GM12875 (cell line): ENCODE data around the gene IGSF21.

Source experiments
- H3K4me3 ChIP-seq: one replicate; pipeline ENCODE4 v1.5.1; 2011; ENCODE audit warnings: low read depth, low read length, control low read depth
- TF ChIP-seq, protein P1 (sequence below): IDR thresholded peaks from 2 replicates; pipeline ENCODE4 v1.5.1; 2011; ENCODE audit warnings: low read depth, mild to moderate bottlenecking, control low read depth, inconsistent platforms, low read length, moderate library complexity, borderline replicate concordance; ENCODE audit not compliant: insufficient read depth

IGSF21 gene

GRCh38 chr1:18197299-18197698 is 89.7 kb downstream of the IGSF21 start:
- H3K4me3 ChIP-seq, result no peak overlapping the region
- TF ChIP-seq, protein P1, sequence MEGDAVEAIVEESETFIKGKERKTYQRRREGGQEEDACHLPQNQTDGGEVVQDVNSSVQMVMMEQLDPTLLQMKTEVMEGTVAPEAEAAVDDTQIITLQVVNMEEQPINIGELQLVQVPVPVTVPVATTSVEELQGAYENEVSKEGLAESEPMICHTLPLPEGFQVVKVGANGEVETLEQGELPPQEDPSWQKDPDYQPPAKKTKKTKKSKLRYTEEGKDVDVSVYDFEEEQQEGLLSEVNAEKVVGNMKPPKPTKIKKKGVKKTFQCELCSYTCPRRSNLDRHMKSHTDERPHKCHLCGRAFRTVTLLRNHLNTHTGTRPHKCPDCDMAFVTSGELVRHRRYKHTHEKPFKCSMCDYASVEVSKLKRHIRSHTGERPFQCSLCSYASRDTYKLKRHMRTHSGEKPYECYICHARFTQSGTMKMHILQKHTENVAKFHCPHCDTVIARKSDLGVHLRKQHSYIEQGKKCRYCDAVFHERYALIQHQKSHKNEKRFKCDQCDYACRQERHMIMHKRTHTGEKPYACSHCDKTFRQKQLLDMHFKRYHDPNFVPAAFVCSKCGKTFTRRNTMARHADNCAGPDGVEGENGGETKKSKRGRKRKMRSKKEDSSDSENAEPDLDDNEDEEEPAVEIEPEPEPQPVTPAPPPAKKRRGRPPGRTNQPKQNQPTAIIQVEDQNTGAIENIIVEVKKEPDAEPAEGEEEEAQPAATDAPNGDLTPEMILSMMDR, result no peak

DNA sequence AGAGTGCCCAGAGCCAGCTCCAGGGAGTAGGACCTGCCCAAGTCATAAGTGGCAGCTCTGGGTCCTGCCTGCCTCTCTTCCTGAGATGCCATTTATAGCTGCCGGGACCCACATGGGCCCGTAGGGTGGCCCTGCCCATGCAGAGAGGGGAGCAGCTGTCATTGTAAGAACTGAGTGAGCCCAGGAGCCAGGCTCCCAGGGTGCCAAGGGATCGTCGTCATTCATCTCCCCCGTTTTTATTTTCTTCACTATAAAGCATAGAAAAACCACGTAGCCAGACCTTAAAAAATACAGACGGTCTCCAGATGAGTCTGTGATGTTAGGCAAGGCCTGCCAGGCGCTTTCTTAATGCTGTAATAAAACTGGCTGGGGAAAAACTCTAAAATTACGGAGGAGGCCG is 90.7 kb downstream of the IGSF21 start:
- H3K4me3 ChIP-seq, result no peak overlapping the region
- TF ChIP-seq, protein P1, result no peak

- H3K4me3 ChIP-seq, result no peak overlapping the region
- TF ChIP-seq, protein P1, result no peak
Observed at GRCh38 chr1:18199462-18199861, 91.9 kb downstream of the IGSF21 start.

DNA sequence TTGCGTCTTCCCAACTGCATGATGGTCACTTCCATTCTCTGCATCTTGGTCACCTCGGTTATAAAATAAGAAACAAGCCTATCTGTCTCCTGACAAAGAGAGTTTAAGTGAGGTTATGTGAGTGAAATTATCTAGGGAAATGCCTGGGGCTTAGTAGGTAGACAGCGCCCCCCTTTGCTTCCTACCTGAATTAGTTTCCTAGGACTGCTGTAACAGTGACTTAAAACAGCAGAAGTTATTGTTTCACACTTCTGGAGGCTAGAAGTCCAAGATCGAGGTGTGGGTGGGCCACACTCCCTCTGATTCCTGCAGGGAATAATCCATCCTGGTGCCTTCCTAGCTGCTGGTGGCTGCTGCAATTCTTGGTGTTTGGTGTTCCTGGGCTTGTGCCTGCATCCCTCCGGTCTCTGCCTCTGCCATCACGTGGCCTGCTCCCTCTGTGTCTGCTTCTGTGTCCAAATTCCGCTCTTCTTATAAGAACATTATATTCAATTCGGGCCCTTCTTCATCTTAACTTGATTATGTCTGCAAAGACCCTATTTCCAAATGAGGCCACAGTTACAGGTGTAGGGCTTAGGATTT is 92.6 kb downstream of the IGSF21 start:
- no peak overlapping the region for H3K4me3 ChIP-seq
- TF ChIP-seq, protein P1, result no peak

- TF ChIP-seq, protein P1, result no peak
- no peak overlapping the region for H3K4me3 ChIP-seq
Observed at GRCh38 chr1:18200918-18201317, 93.3 kb downstream of the IGSF21 start.

GRCh38 chr1:18201997-18202719 is 94.6 kb downstream of the IGSF21 start:
- H3K4me3 ChIP-seq, result no peak overlapping the region
- TF ChIP-seq, protein P1, result no peak

- H3K4me3 ChIP-seq, result no peak overlapping the region
Observed at GRCh38 chr1:18203645-18204044, 96.0 kb downstream of the IGSF21 start.

More at GRCh38 chr1:18203645-18204044, 96.0 kb downstream of the IGSF21 start:
- TF ChIP-seq, protein P1, result no peak
